Measurements from ENCODE around the gene SLC38A10. TPM values are rescaled to one million over a fixed set of nuclear protein-coding genes. Genes with fewer than 3 reads are reported as not detected.
A peak's percentile ranks its signal among the peaks of the same experiment; 100 is the strongest.

Gene SLC38A10
- total and polyA plus RNA-seq, 2 donors from 2014 or later = 72.7 to 89.7 TPM

GRCh38 chr17:81241648-81242420 is 53.3 kb downstream of the SLC38A10 start:
- intact Hi-C loops (cut with DNase I) = no loop called here
- Histone ChIP-seq H3K9ac (ENCODE audit: low read length in 3 of 3) (no peak overlapping the region), H3K4me1 (ENCODE audit: control insufficient read depth in 2 of 3, insufficient read depth in 2 of 3, low read depth in 1 of 3, low read length in 3 of 3) (peaks cover 0 to 20% (median 13%) of the 10 kb centered on the region in 3 donors), H3K36me3 (ENCODE audit: control insufficient read depth in 2 of 3, insufficient read depth in 3 of 3, low read length in 3 of 3) (peaks cover 0 to 4% (median 0%) of the 10 kb centered on the region in 3 donors), H3K27ac (ENCODE audit: low read depth in 2 of 2, low read length in 2 of 2) (no peak overlapping the region), H3K4me3 (ENCODE audit: low read length in 3 of 3) (no peak overlapping the region), H3K9me3 (ENCODE audit: control insufficient read depth in 2 of 3, insufficient read depth in 1 of 3, low read length in 3 of 3) (no peaks in the 10 kb centered on the region), H3K27me3 (ENCODE audit: control insufficient read depth, insufficient read depth, low read length) (no peaks in the 10 kb centered on the region)
- peak; percentile 55 for TF ChIP-seq CTCF (IDR thresholded peaks at IDR 0.05; ENCODE audit: borderline replicate concordance, extremely low read depth, insufficient read depth)
- DNase-seq (peak in 3 of 5 donors; percentile 58 to 82 (median 62)), FAIRE-seq (no peak)

GRCh38 chr17:81241203-81241602 is 53.9 kb downstream of the SLC38A10 start:
- H3K4me1 ChIP-seq (ENCODE audit: control insufficient read depth in 2 of 3, insufficient read depth in 2 of 3, low read depth in 1 of 3, low read length in 3 of 3) = peaks cover 0 to 20% (median 13%) of the 10 kb centered on the region in 3 donors
- DNase-seq = no peak

GRCh38 chr17:81240761-81241160 is 54.3 kb downstream of the SLC38A10 start:
- FAIRE-seq (no peak), DNase-seq (no peak)
- H3K9me3 ChIP-seq (ENCODE audit: control insufficient read depth in 2 of 3, insufficient read depth in 1 of 3, low read length in 3 of 3) = no peaks in the 10 kb centered on the region
- H3K27me3 ChIP-seq (ENCODE audit: control insufficient read depth, insufficient read depth, low read length) = no peaks in the 10 kb centered on the region
- H3K9ac ChIP-seq (ENCODE audit: low read length in 3 of 3) = no peak overlapping the region
- no peak overlapping the region for H3K4me3 ChIP-seq (ENCODE audit: low read length in 3 of 3)
- peaks cover 0 to 4% (median 0%) of the 10 kb centered on the region in 3 donors for H3K36me3 ChIP-seq (ENCODE audit: control insufficient read depth in 2 of 3, insufficient read depth in 3 of 3, low read length in 3 of 3)
- H3K4me1 ChIP-seq (ENCODE audit: control insufficient read depth in 2 of 3, insufficient read depth in 2 of 3, low read depth in 1 of 3, low read length in 3 of 3) = peaks cover 0 to 20% (median 13%) of the 10 kb centered on the region in 3 donors
- intact Hi-C loops (cut with DNase I) = no loop called here
- TF ChIP-seq CTCF (IDR thresholded peaks at IDR 0.05; ENCODE audit: borderline replicate concordance, extremely low read depth, insufficient read depth) = no peak
- no peak overlapping the region for H3K27ac ChIP-seq (ENCODE audit: low read depth in 2 of 2, low read length in 2 of 2)

More at GRCh38 chr17:81241203-81241602, 53.9 kb downstream of the SLC38A10 start:
- no peak overlapping the region for H3K4me3 ChIP-seq (ENCODE audit: low read length in 3 of 3)
- no peak for TF ChIP-seq CTCF (IDR thresholded peaks at IDR 0.05; ENCODE audit: borderline replicate concordance, extremely low read depth, insufficient read depth)
- FAIRE-seq = no peak
- H3K36me3 ChIP-seq (ENCODE audit: control insufficient read depth in 2 of 3, insufficient read depth in 3 of 3, low read length in 3 of 3) = peaks cover 0 to 4% (median 0%) of the 10 kb centered on the region in 3 donors
- no peaks in the 10 kb centered on the region for H3K9me3 ChIP-seq (ENCODE audit: control insufficient read depth in 2 of 3, insufficient read depth in 1 of 3, low read length in 3 of 3)
- no peak overlapping the region for H3K27ac ChIP-seq (ENCODE audit: low read depth in 2 of 2, low read length in 2 of 2)
- no peaks in the 10 kb centered on the region for H3K27me3 ChIP-seq (ENCODE audit: control insufficient read depth, insufficient read depth, low read length)
- intact Hi-C loops (cut with DNase I) = no loop called here
- H3K9ac ChIP-seq (ENCODE audit: low read length in 3 of 3) = no peak overlapping the region

Measured in kidney (tissue), 14 donors.